Central memory CD4-positive, alpha-beta T cell (primary cell): Measurements from ENCODE around the gene KRTAP9-3.
"Not testable (repeated sequence)": the region's sequence is repeated elsewhere in the genome, so short reads cannot be mapped to it uniquely, and the experiment has no call there.

Source experiments
- DNase-seq: peaks from one replicate; pipeline ENCODE4 v3.0.0; 2022
- total RNA-seq, 3 experiments: gene quantifications; one replicate each; lab custom pipeline; 2026; lab: John Stamatoyannopoulos, UW

KRTAP9-3 gene
- 0 reads per million in 3 experiments for total RNA-seq

- not testable (repeated sequence) for DNase-seq
Measured at GRCh38 chr17:41232399-41233105, at the start of gene KRTAP9-3. Gene KRTAP9-3, plus strand, starts transcription at chr17:41232449. Its CDS starts 53 bp downstream, at chr17:41232502.

GRCh38 chr17:41184480-41184961 is 47.7 kb upstream of the KRTAP9-3 start, which contains the start of gene KRTAP4-1:
Gene KRTAP4-1, minus strand, starts transcription at chr17:41184911. Its CDS starts 57 bp downstream, at chr17:41184854.
- no peak for DNase-seq

DNA sequence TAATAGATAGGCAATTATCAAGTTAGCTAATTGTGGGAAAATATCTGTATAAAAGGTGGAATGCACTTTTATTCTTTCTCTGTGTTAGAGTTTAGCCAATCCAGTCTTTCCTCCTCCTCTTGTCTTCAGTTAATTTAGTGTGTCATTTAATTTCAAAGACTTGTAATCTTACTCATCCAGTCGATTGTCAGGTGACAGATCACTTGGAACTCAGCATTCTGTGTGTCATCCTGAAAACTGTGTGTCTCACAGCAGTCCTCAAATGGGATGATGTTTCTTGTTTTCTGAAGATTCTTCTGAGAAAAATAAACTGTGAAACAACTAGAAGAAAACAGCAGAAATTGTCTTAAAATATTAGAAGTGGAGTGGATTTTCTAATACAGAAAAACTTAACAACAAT is 47.2 kb upstream of the KRTAP9-3 start:
- no peak for DNase-seq

- no peak for DNase-seq
Measured at GRCh38 chr17:41186872-41187271, 45.4 kb upstream of the KRTAP9-3 start.

DNA sequence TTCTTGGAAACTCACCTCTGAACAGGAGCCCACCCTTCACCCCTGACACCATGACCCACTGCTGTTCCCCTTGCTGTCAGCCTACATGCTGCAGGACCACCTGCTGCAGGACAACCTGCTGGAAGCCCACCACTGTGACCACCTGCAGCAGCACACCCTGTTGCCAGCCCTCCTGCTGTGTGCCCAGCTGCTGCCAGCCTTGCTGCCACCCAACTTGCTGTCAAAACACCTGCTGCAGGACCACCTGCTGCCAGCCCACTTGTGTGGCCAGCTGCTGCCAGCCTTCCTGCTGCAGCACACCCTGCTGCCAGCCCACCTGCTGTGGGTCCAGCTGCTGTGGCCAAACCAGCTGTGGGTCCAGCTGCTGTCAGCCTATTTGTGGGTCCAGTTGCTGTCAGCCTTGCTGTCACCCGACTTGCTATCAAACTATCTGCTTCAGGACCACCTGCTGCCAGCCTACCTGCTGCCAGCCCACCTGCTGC is 42.4 kb upstream of the KRTAP9-3 start, which contains the start of gene KRTAP9-1:
Gene KRTAP9-1, plus strand, starts transcription at position 51 of the 482 bp plus-strand sequence. Its CDS starts 0 bp downstream, at position 51.
- DNase-seq, result not testable (repeated sequence)

GRCh38 chr17:41190328-41190727 is 41.9 kb upstream of the KRTAP9-3 start:
- DNase-seq, result no peak

DNA sequence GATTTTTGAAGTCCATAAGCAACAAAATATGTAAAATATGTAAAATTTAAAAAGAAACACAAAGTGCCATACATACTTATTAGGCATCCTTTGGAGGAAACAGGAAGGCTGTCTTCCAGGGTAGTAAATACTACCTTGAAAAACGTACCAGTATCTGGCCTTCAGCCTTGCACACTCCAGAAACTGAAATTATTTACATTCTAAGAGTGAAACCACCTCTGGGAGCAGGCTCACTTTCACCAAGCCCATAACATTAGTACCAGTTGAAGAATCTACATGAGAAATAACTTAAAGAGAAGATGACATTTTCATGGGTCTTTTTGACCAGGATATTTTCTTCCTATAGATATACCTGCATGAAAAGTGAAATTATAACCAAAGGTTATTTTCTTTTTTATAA is 36.2 kb upstream of the KRTAP9-3 start:
- no peak for DNase-seq

DNA sequence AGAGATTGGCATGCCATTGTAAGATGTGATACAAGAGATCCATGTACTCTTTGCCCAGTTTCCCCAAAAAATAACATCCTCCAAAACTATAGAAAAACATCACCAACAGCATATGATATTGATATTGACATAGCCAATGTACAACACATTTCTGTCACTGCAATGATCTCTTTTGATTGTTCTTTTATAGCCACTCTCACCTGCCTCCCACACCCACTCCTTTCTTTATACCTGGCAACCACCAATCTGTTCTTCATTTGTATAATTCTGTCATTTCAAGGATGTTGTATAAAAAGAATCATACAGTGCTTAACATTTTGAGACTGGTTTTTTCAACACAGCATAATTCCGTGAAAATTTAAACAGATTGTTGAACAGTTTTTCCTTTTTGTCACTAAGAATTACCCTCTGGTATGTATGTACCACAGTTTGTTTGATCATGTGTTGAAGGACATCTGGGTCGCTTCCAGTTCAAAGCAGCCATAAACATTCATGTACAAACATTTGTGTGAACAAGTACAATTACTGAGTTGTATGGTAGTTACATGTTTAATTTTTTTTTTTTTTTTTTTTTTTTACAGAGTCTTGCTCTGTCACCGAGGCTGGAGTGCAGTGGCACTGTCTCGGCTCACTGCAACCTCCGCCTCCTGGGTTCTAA is 32.7 kb upstream of the KRTAP9-3 start:
- no peak for DNase-seq

GRCh38 chr17:41211845-41212466 is 20.3 kb upstream of the KRTAP9-3 start:
- no peak for DNase-seq

DNA sequence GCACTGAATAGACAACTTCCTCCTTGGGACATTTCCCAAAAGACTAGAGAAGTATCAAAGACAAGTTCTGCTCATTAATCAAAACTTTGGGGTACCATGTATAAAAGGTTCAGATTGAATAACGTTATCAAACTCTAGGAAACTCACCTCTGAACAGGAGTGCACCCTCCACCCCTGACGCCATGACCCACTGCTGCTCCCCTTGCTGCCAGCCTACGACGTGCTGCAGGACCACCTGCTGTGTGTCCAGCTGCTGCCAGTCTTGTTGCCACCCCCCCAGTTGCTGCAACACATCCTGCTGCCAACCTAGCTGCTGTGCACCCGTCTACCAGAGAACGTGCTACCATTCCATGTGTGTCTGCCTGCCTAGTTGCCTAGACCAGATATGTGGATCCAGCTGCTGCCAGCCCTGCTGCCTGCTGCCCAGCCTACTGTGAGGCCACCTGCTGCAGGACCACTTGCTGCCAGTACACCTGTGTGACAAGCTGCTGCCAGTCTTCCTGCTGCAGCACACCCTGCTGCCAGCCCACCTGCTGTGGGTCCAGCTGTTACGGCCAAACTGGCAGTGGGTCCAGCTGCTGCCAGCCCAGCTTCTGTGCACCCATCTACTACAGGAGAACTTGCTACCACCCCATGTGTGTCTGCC is 19.6 kb upstream of the KRTAP9-3 start:
- DNase-seq, result no peak

GRCh38 chr17:41215681-41216080 is 16.6 kb upstream of the KRTAP9-3 start:
- DNase-seq, result no peak

- DNase-seq, result no peak
Measured at GRCh38 chr17:41223821-41224220, 8.4 kb upstream of the KRTAP9-3 start.

DNA sequence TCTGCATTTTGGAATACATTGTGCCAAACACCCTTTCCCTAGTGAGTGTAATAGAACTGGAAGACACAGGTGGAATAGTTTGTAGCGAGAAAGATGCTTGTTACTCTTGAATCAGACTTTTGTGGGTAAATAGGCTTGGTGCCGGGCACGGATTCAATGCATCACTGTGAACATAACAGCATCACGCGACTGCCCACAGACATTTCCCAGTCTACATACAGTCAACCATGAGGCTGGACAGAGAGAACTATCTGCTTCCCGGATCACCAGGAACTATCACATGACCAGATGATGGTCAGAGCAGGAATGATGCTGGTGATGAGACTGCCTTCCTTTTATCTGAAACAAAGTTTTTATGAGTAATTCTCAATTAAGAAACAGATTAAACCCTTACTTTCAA is 6.2 kb upstream of the KRTAP9-3 start:
- DNase-seq, result no peak

- not testable (repeated sequence) for DNase-seq
Measured at GRCh38 chr17:41226598-41227095, 5.6 kb upstream of the KRTAP9-3 start, which contains the start of gene KRTAP9-2. Gene KRTAP9-2, plus strand, starts transcription at chr17:41226648. Its CDS starts 7 bp downstream, at chr17:41226655.

- DNase-seq, result no peak
Measured at GRCh38 chr17:41230094-41230493, 2.2 kb upstream of the KRTAP9-3 start.

DNA sequence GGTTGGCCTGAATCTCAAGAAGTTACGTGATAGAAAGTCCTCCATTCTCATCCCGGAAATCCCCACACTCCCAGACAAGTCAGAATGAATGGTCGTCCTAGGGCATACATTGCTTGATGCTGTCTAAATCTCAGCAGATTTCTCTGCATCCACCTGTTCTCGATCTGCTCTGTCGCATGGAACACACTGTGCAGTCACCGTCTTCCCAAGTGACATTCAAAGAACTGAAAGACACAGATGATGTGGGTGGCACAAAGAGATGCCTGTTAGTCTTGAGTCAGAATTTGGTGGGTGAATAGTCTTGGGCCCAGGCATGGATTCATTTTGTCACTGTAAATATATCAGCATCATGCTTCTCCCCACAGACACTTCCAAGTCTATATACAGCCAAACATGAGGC is 518 bp upstream of the KRTAP9-3 start:
- no peak for DNase-seq

- DNase-seq, result not testable (repeated sequence)
Measured at GRCh38 chr17:41237116-41237515, 4.9 kb downstream of the KRTAP9-3 start.

DNA sequence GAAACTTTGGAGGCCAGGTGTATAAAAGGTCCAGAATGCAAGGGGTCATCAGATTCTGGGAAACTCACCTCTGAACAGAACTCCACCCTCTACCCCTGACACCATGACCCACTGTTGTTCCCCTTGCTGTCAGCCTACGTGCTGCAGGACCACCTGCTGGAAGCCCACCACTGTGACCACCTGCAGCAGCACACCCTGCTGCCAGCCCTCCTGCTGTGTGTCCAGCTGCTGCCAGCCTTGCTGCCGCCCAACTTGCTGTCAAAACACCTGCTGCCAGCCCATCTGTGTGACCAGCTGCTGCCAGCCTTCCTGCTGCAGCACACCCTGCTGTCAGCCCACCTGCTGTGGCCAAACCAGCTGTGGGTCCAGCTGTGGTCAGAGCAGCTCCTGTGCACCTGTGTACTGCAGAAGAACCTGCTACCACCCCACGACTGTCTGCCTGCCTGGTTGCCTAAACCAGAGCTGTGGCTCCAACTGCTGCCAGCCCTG is 5.7 kb downstream of the KRTAP9-3 start, which contains the start of gene KRTAP9-8:
Gene KRTAP9-8, plus strand, starts transcription at position 51 of the 489 bp plus-strand sequence. Its CDS starts 53 bp downstream, at position 104.
- not testable (repeated sequence) for DNase-seq

GRCh38 chr17:41246995-41247787 is 14.9 kb downstream of the KRTAP9-3 start:
- not testable (repeated sequence) for DNase-seq

- DNase-seq, result not testable (repeated sequence)
Measured at GRCh38 chr17:41249637-41250240, 17.5 kb downstream of the KRTAP9-3 start, which contains the start of gene KRTAP9-4. Gene KRTAP9-4, plus strand, starts transcription at chr17:41249687. Its CDS starts 34 bp downstream, at chr17:41249721.
